Measurements from ENCODE around the gene MAPKAP1.

The MAPKAP1 gene

DNA sequence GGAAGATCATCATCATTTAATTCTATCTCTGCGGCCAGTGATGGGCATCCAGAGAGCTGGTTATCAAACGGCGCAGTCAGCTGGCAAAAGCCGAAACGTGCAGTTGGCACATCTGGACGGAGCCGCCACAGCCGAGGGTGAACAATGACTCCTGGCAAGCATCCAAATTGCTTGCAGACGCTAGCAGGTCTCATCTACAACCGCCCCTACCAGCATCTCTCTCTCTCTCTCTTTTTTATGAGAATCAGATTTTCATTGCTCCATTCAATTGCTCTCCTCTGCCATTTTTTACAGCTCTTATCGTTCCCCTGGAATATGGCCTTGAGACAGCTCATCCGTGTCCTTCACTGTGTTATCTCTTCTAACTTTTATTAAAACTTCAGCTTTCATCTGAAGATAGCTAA, 165.2 kb downstream of the MAPKAP1 start:
- no peak for TF ChIP-seq EZH2phosphoT487 (IDR thresholded peaks at IDR 0.05; ENCODE audit: borderline replicate concordance, low read length)
- TF ChIP-seq, protein P1, sequence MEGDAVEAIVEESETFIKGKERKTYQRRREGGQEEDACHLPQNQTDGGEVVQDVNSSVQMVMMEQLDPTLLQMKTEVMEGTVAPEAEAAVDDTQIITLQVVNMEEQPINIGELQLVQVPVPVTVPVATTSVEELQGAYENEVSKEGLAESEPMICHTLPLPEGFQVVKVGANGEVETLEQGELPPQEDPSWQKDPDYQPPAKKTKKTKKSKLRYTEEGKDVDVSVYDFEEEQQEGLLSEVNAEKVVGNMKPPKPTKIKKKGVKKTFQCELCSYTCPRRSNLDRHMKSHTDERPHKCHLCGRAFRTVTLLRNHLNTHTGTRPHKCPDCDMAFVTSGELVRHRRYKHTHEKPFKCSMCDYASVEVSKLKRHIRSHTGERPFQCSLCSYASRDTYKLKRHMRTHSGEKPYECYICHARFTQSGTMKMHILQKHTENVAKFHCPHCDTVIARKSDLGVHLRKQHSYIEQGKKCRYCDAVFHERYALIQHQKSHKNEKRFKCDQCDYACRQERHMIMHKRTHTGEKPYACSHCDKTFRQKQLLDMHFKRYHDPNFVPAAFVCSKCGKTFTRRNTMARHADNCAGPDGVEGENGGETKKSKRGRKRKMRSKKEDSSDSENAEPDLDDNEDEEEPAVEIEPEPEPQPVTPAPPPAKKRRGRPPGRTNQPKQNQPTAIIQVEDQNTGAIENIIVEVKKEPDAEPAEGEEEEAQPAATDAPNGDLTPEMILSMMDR (IDR thresholded peaks at IDR 0.05; ENCODE audit: low read depth, low read length, poor library complexity, severe bottlenecking): no peak

DNA sequence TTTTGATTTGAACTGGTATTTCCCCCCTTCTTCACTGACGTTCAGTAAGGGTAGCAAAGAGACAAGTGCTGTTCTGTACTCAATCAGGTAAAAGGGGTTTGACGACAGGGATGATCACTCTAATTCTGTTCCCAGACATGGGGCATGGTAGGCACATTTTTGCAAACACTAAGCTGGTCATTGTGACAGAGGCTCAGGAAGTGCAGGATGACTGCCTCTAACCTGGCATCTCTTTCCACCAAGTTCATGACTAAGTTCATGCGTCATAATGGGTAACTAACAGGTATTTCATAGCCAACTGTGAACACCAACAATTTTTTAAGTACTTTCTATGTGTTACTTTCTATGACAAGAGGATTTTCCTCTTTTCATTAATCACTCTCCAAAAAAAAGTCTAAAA, 166.5 kb downstream of the MAPKAP1 start:
- Histone ChIP-seq H3K27ac (ENCODE audit: low read depth, low read length) (no peak overlapping the region), H4K20me1 (ENCODE audit: control insufficient read depth, insufficient read depth, low read depth, low read length) (no peaks in the 10 kb centered on the region), H3K36me3 (ENCODE audit: control insufficient read depth, low read length) (no peaks in the 10 kb centered on the region), H3K9me3 (ENCODE audit: control insufficient read depth, insufficient read depth, low read length) (no peaks in the 10 kb centered on the region), H3K9me2 (replicated peaks; ENCODE audit: control insufficient read depth, low read length) (no peaks in the 10 kb centered on the region), H3K4me2 (ENCODE audit: low read length) (no peak overlapping the region), H3K4me1 (ENCODE audit: control insufficient read depth, low read length) (peaks cover 2% of the 10 kb centered on the region; the same call in 1 of the 2 replicates), H3K4me3 (ENCODE audit: low read length) (no peak overlapping the region), H3F3A (ENCODE audit: control insufficient read depth, insufficient read depth) (no peaks in the 10 kb centered on the region), H3K27me3 (ENCODE audit: control insufficient read depth, low read length) (no peaks in the 10 kb centered on the region), H3K79me2 (ENCODE audit: control insufficient read depth, low read length) (no peaks in the 10 kb centered on the region)
- TF ChIP-seq, protein P1 (IDR thresholded peaks at IDR 0.05; ENCODE audit: low read depth, low read length, poor library complexity, severe bottlenecking): no peak
- TF ChIP-seq EZH2phosphoT487 (IDR thresholded peaks at IDR 0.05; ENCODE audit: borderline replicate concordance, low read length): no peak

More for the DNA sequence above, 165.2 kb downstream of the MAPKAP1 start:
- Histone ChIP-seq H3K4me2 (ENCODE audit: low read length) (no peak overlapping the region), H4K20me1 (ENCODE audit: control insufficient read depth, insufficient read depth, low read depth, low read length) (no peaks in the 10 kb centered on the region), H3K4me3 (ENCODE audit: low read length) (no peak overlapping the region), H3K4me1 (ENCODE audit: control insufficient read depth, low read length) (no peaks in the 10 kb centered on the region), H3K27ac (ENCODE audit: low read depth, low read length) (no peak overlapping the region), H3K36me3 (ENCODE audit: control insufficient read depth, low read length) (no peaks in the 10 kb centered on the region), H3F3A (ENCODE audit: control insufficient read depth, insufficient read depth) (no peaks in the 10 kb centered on the region), H3K27me3 (ENCODE audit: control insufficient read depth, low read length) (no peaks in the 10 kb centered on the region), H3K79me2 (ENCODE audit: control insufficient read depth, low read length) (no peaks in the 10 kb centered on the region), H3K9me2 (replicated peaks; ENCODE audit: control insufficient read depth, low read length) (no peaks in the 10 kb centered on the region), H3K9me3 (ENCODE audit: control insufficient read depth, insufficient read depth, low read length) (no peaks in the 10 kb centered on the region)

DNA sequence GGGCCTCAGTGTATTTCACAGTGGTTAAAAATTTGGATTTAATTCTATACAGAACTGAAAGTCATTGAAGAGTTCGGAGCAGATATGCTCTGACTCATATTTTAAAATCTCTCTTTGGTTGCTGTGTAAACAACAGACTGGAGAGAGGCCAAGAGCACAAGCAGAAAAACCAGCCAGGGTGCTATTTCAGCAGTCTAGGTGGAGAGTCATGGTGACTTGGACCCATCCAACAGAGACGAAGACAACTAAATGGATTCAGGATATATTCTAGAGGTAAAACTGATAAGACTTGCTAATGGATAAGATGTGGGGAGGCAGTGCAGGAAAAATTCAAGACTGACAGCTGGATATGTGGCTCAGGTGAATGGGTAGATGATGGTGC, 168.9 kb downstream of the MAPKAP1 start:
- Histone ChIP-seq H3K4me2 (ENCODE audit: low read length) (no peak overlapping the region), H3F3A (ENCODE audit: control insufficient read depth, insufficient read depth) (no peaks in the 10 kb centered on the region), H3K4me1 (ENCODE audit: control insufficient read depth, low read length) (peaks cover 11% of the 10 kb centered on the region), H3K4me3 (ENCODE audit: low read length) (no peak overlapping the region), H3K9me3 (ENCODE audit: control insufficient read depth, insufficient read depth, low read length) (no peaks in the 10 kb centered on the region), H3K79me2 (ENCODE audit: control insufficient read depth, low read length) (no peaks in the 10 kb centered on the region), H3K9me2 (replicated peaks; ENCODE audit: control insufficient read depth, low read length) (no peaks in the 10 kb centered on the region), H3K27ac (ENCODE audit: low read depth, low read length) (no peak overlapping the region), H4K20me1 (ENCODE audit: control insufficient read depth, insufficient read depth, low read depth, low read length) (no peaks in the 10 kb centered on the region), H3K27me3 (ENCODE audit: control insufficient read depth, low read length) (no peaks in the 10 kb centered on the region), H3K36me3 (ENCODE audit: control insufficient read depth, low read length) (no peaks in the 10 kb centered on the region)
- TF ChIP-seq, protein P1 (IDR thresholded peaks at IDR 0.05; ENCODE audit: low read depth, low read length, poor library complexity, severe bottlenecking): no peak
- TF ChIP-seq EZH2phosphoT487 (IDR thresholded peaks at IDR 0.05; ENCODE audit: borderline replicate concordance, low read length): no peak
